ENCODE data around the gene RNF213.

DNA sequence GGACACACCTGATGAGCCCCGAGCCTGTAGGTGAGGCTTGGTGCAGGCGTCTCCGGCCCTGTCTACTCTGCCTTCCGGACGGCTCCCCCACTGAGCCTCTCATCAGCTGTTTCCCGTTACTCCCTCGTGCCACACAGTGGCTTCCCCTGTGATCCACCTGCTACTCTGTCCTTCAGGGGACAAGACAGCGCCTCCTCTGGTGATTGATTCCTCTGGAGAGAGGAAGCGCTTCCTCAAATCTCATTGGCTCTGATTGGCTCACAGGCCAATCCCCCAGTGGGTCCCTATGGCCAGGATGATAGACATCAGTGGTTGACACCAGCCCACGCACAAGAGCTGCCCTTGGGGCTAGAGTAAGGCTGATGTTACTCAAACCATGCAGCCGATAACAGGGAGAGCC lies 24.0 kb downstream of the RNF213 start:
- TF ChIP-seq, protein P1, sequence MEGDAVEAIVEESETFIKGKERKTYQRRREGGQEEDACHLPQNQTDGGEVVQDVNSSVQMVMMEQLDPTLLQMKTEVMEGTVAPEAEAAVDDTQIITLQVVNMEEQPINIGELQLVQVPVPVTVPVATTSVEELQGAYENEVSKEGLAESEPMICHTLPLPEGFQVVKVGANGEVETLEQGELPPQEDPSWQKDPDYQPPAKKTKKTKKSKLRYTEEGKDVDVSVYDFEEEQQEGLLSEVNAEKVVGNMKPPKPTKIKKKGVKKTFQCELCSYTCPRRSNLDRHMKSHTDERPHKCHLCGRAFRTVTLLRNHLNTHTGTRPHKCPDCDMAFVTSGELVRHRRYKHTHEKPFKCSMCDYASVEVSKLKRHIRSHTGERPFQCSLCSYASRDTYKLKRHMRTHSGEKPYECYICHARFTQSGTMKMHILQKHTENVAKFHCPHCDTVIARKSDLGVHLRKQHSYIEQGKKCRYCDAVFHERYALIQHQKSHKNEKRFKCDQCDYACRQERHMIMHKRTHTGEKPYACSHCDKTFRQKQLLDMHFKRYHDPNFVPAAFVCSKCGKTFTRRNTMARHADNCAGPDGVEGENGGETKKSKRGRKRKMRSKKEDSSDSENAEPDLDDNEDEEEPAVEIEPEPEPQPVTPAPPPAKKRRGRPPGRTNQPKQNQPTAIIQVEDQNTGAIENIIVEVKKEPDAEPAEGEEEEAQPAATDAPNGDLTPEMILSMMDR (conservative IDR thresholded peaks at IDR 0.05; ENCODE audit: low read length), result no peak
- TF ChIP-seq EZH2phosphoT487 (IDR thresholded peaks at IDR 0.05; ENCODE audit: borderline replicate concordance), result no peak
